HEK293T (cell line): ENCODE measurements around the gene SLC10A7.

Experiments
- CTCF ChIA-PET: fragments of 350-600 bp; formaldehyde crosslinking; extraction: SDS; loops from one replicate; lab custom pipeline; 2021; ENCODE audit warnings: antibody characterized with exemption, inconsistent platforms; lab: Yijun Ruan, JAX
- POLR2A ChIA-PET: fragments of 350-600 bp; formaldehyde crosslinking; extraction: SDS; loops from one replicate; lab custom pipeline; 2020; ENCODE audit warnings: antibody characterized with exemption, inconsistent platforms; lab: Yijun Ruan, JAX
- DNase-seq: peaks from one replicate; pipeline ENCODE4 v3.0.0; 2012; ENCODE audit warnings: mixed read lengths; ENCODE audit errors: extremely low spot score
- ARNT ChIP-seq: fragments of 450-650 bp; IDR thresholded peaks from 2 replicates; pipeline ENCODE4 v1.6.1; 2017; ENCODE audit warnings: mild to moderate bottlenecking
- BHLHE40 ChIP-seq: fragments of 450-650 bp; IDR thresholded peaks from 2 replicates; pipeline ENCODE4 v1.6.1; 2016; ENCODE audit warnings: mild to moderate bottlenecking, moderate library complexity, borderline replicate concordance
- CTBP1 ChIP-seq: fragments of 450-650 bp; IDR thresholded peaks from 2 replicates; pipeline ENCODE4 v1.6.1; 2016; ENCODE audit warnings: borderline replicate concordance
- ELF4 ChIP-seq: fragments of 450-650 bp; IDR thresholded peaks from 2 replicates; pipeline ENCODE4 v1.6.1; 2017; ENCODE audit warnings: antibody characterized with exemption
- FOXA1 ChIP-seq: fragments of 450-650 bp; IDR thresholded peaks from 2 replicates; pipeline ENCODE4 v1.6.1; 2016; ENCODE audit warnings: mild to moderate bottlenecking
- FOXK2 ChIP-seq: fragments of 450-650 bp; IDR thresholded peaks from 2 replicates; pipeline ENCODE4 v1.6.1; 2016; ENCODE audit warnings: mild to moderate bottlenecking
- FOXM1 ChIP-seq: fragments of 450-650 bp; IDR thresholded peaks from 2 replicates; pipeline ENCODE4 v1.6.1; 2017; ENCODE audit warnings: mild to moderate bottlenecking, borderline replicate concordance
- HDGF ChIP-seq: fragments of 450-650 bp; IDR thresholded peaks from 2 replicates; pipeline ENCODE4 v1.6.1; 2017; ENCODE audit warnings: antibody characterized with exemption, borderline replicate concordance
- L3MBTL2 ChIP-seq: fragments of 450-650 bp; conservative IDR thresholded peaks from 2 replicates; pipeline ENCODE4 v1.6.1; 2016; ENCODE audit warnings: mild to moderate bottlenecking
- LEF1 ChIP-seq: fragments of 450-650 bp; IDR thresholded peaks from 2 replicates; pipeline ENCODE4 v1.6.1; 2017; ENCODE audit warnings: mild to moderate bottlenecking, borderline replicate concordance
- NFRKB ChIP-seq: fragments of 450-650 bp; IDR thresholded peaks from 2 replicates; pipeline ENCODE4 v1.6.1; 2016; ENCODE audit warnings: mild to moderate bottlenecking, moderate library complexity
- PKNOX1 ChIP-seq: fragments of 450-650 bp; IDR thresholded peaks from 2 replicates; pipeline ENCODE4 v1.6.1; 2016
- SP1 ChIP-seq: fragments of 450-650 bp; IDR thresholded peaks from 2 replicates; pipeline ENCODE4 v1.6.1; 2017
- SUZ12 ChIP-seq: fragments of 450-650 bp; IDR thresholded peaks from 2 replicates; pipeline ENCODE4 v1.6.1; 2016; ENCODE audit warnings: mild to moderate bottlenecking
- TARDBP ChIP-seq: fragments of 450-650 bp; IDR thresholded peaks from 2 replicates; pipeline ENCODE4 v1.6.1; 2016
- ZNF384 ChIP-seq: fragments of 450-650 bp; IDR thresholded peaks from 2 replicates; pipeline ENCODE4 v1.6.1; 2016

The SLC10A7 gene

DNA sequence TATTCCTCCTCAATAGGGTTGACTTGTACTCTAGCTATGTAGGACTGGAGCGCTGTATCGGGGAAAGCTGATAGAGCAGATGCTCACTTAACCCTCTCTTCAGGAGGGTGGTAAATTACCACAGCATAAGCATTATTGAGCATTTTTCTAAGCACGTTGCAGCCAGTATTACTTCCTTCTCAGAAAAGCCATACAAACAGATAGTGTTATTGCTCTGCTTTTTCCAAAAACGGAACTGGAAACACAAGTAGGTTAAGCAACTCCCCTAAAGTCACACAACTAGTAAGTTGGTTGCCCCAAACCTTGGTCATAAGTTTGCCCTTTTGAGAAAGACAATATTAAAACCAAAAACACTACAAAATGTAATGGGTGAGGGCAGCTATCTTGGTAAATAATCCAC is 233.5 kb downstream of the SLC10A7 start:
- CTCF ChIA-PET: no interaction called here
- no peak for DNase-seq
- POLR2A ChIA-PET: no interaction called here
- TF ChIP-seq FOXM1 (no peak), SUZ12 (no peak), L3MBTL2 (no peak), FOXK2 (no peak), SP1 (no peak), TARDBP (no peak), ELF4 (no peak), NFRKB (no peak), CTBP1 (no peak), LEF1 (no peak), HDGF (no peak), ZNF384 (no peak), ARNT (no peak), PKNOX1 (no peak)

- ChIA-PET CTCF (no interaction called here), POLR2A (no interaction called here)
Observed at GRCh38 chr4:146285037-146285436, 236.7 kb downstream of the SLC10A7 start.

DNA sequence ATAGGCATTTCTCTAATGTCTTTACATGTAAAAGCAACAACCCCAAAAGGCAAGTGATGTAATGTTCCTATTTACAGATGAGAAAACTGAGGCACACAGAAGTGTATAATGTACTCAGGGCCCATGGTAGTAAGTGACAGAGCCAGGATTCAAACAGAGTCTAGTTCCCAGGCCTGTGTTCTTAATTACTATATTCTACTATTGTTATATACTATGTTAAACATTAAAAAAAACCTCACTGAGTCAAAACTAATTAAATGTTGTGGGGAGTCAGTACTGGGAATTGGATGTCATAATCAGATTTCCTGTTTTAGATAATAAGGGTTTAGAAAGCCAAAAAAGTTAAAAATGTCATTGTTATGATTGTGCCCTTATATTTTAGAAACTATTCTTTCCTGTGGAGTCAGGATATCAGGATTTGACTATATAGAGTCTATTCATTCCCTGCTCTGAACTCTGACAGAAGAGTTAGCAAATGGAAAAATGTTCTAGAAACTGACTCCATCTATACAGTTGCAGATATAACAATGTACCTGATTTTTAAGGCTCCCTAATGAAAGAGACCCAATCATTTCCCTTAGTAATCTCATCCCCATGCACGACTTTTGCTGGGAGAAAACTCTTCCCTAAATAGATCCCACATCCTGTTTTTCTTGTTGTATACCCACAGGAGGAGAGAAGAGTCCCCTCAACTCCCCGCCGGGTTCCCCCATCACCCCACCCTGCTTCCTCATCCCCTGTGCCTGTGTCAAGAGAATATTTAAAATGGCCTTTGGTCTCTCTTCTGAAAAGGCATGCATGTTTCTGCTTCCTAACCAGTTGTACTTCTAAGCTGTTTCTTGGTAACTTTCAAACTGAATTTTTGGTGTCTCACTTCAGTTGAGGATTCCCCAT is 237.7 kb downstream of the SLC10A7 start:
- DNase-seq: no peak
- CTCF ChIA-PET: no interaction called here
- no peak for TF ChIP-seq FOXK2
- no peak for TF ChIP-seq LEF1
- TF ChIP-seq TARDBP: no peak
- POLR2A ChIA-PET: no interaction called here

More at GRCh38 chr4:146285037-146285436, 236.7 kb downstream of the SLC10A7 start:
- DNase-seq: no peak
- TF ChIP-seq CTBP1 (no peak), TARDBP (no peak), PKNOX1 (no peak), NFRKB (no peak), ARNT (no peak), FOXK2 (no peak), ELF4 (no peak), FOXA1 (no peak)

- TF ChIP-seq CTBP1: no peak
- TF ChIP-seq L3MBTL2: no peak
- TF ChIP-seq FOXK2: no peak
- TF ChIP-seq ELF4: no peak
- no peak for TF ChIP-seq SUZ12
- no peak for TF ChIP-seq ZNF384
- no peak for DNase-seq
- ChIA-PET POLR2A (no interaction called here), CTCF (interaction anchor here (1.1 kb wide), 1 partner anchor 8 kb away, joined by 3 read pairs; no protein-coding TSS in a partner anchor)
Observed at GRCh38 chr4:146282657-146283056, 239.1 kb downstream of the SLC10A7 start.

DNA sequence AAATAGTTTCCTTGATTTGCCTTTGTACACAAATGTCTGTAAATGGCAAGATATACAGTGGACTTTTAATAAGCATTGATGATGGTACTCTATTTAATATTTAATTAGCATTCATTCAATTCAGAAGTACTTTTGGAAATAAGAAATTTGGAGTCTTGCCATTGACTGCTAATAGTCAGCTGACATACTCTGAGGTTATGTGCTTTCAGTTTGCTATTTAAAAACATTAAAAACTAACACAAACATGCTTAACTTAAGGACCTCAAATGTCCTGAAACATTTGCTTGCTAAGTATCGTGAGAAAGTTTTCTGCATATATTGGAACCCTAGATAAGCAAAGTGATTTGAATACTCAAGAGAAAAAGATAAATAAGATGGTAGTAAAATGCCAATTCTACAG is 242.8 kb downstream of the SLC10A7 start:
- POLR2A ChIA-PET: no interaction called here
- no peak for TF ChIP-seq SUZ12
- no peak for TF ChIP-seq FOXK2
- TF ChIP-seq LEF1: no peak
- no peak for TF ChIP-seq FOXA1
- TF ChIP-seq TARDBP: no peak
- no peak for TF ChIP-seq PKNOX1
- no peak for DNase-seq
- CTCF ChIA-PET: no interaction called here

DNA sequence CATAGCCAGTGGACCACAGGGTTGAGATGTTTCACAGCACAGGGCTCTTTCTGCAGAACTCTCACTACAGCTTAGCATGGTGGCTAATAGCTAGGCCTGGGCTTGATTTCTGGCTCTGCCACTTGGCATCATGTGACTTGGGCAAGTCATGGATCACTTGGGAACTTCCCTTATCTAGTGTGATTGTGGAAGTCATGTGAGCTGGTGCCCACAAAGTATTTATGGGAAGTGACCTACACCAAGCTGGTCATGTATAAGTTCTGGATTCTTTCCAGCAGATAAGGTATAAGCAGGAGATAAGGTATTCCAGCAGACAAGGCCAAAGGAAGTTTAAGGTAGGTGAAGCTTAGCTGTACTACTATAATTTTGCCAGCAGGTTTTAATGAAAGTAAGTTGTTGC is 246.4 kb downstream of the SLC10A7 start:
- TF ChIP-seq NFRKB (no peak), BHLHE40 (no peak), FOXA1 (no peak)
- ChIA-PET CTCF (no interaction called here), POLR2A (no interaction called here)
- no peak for DNase-seq

GRCh38 chr4:146274774-146275173 is 247.0 kb downstream of the SLC10A7 start:
- ChIA-PET CTCF (no interaction called here), POLR2A (no interaction called here)
- TF ChIP-seq BHLHE40 (no peak), ELF4 (no peak), HDGF (no peak)
- no peak for DNase-seq
